Sigmoid colon (tissue), 7 donors: ENCODE data around the gene MSH2. TPM values are rescaled to one million over a fixed set of nuclear protein-coding genes. Genes with fewer than 3 reads are reported as not detected.

ENCODE experiments used
- DNase-seq: peaks from one replicate; pipeline ENCODE4 v3.0.0-alpha.2; 2019
- H3K27ac ChIP-seq, 4 donors: fragments of 200-600 bp; sonication (generic); one replicate each; pipeline ENCODE4 v1.5.1; 2016 to 2019; ENCODE audit warnings: mild to moderate bottlenecking in 1 of 4
- H3K27me3 ChIP-seq, 3 donors: fragments of 200-600 bp; sonication (generic); one replicate each; pipeline ENCODE4 v1.5.1; 2019; ENCODE audit warnings: mild to moderate bottlenecking in 1 of 3
- H3K36me3 ChIP-seq, 4 donors: fragments of 200-600 bp; sonication (generic); one replicate each; pipeline ENCODE4 v1.5.1; 2016 to 2019
- H3K4me1 ChIP-seq, 4 donors: fragments of 200-600 bp; sonication (generic); one replicate each; pipeline ENCODE4 v1.5.1; 2017 to 2019
- H3K4me3 ChIP-seq, 4 donors: fragments of 200-600 bp; sonication (generic); one replicate each; pipeline ENCODE4 v1.5.1; 2017 to 2019; ENCODE audit warnings: mild to moderate bottlenecking in 2 of 4, moderate library complexity in 1 of 4
- H3K9me3 ChIP-seq, 4 donors: fragments of 200-600 bp in 3 of 4; sonication (generic) in 3 of 4; one replicate each; pipeline versions ENCODE4 v1.5.1 to v1.6.1; 2013 to 2019
- EP300 ChIP-seq, 4 donors: sonication (generic); formaldehyde crosslinking; IDR thresholded peaks; one replicate each; pipeline ENCODE4 v1.6.1; 2017; ENCODE audit warnings: antibody characterized with exemption in 4 of 4
- POLR2A ChIP-seq, 2 donors: fragments of 450-650 bp; IDR thresholded peaks; one replicate each; pipeline ENCODE4 v1.6.1; 2016; ENCODE audit warnings: antibody characterized with exemption in 2 of 2, mild to moderate bottlenecking in 2 of 2, moderate library complexity in 2 of 2
- POLR2AphosphoS5 ChIP-seq, 4 donors: sonication (generic); formaldehyde crosslinking; IDR thresholded peaks; one replicate each; pipeline ENCODE4 v1.6.1; 2017; ENCODE audit warnings: antibody characterized with exemption in 4 of 4
- WGBS, 2 donors: extraction: QIAGEN DNeasy Blood & Tissue Kit; methylation state at CpG; one replicate each; pipeline ENCODE4 v1.1.7; 2013; 5-methylcytosine and 5-hydroxymethylcytosine counted together
- intact Hi-C: fragments of 100-400 bp; cut with DNase I; formaldehyde crosslinking; loops from one replicate; pipeline ENCODE4 v1.15.1; 2023
- polyA plus RNA-seq, 3 donors: library from polyadenylated mRNA; stranded (reverse); fragments of 200-250 nt; gene quantifications; one replicate each; pipeline ENCODE4 v1.2.3, GENCODE V29; 2013
- total RNA-seq, 4 donors: library from RNA; depleted of rRNA; stranded (reverse); fragments of >200 nt; gene quantifications; one replicate each; pipeline ENCODE4 v1.1.0, GENCODE V29; 2016
- TF ChIP-seq, protein P1 (sequence below), 4 experiments: fragments of 450-650 bp in 3 of 4; fragments of 200-600 bp in 1 of 4; IDR thresholded peaks; one replicate each; pipeline ENCODE4 v1.5.1; 2016 to 2019; ENCODE audit warnings: antibody characterized with exemption in 4 of 4, mild to moderate bottlenecking in 3 of 4, moderate library complexity in 2 of 4
- donor health status: healthy with polysubstance abuse.
- donor health status: Bipolar disorder and iron deficiency.
- donor health status: healthy.

Gene MSH2
- total and polyA plus RNA-seq, 7 donors = 7.2 to 13.9 (median 9.4) TPM

DNA sequence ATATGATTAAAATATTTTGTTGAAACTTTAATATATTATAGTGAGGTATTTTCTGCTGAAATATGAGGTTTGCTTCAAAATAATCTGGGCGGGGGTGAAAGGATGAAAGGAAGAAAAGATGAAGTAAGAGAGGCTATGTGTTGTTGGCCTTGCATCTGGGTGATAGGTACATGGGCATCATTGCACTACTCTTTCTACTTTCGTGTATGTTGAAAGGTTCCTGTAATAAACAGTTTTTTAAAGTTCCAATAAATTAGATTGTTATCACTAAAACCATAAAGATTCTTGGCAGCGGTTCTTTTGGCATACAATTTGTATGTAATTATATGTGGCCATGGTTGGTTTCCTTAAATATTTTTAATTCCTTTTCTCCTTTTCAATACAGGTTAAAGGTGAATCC lies 23.6 kb upstream of the MSH2 start:
- 20 to 65% methylated on average over 3 of the region's 3 CpGs for WGBS, 2 donors
- Histone ChIP-seq H3K4me3 (no peak overlapping the region), H3K36me3 (no peaks in the 10 kb centered on the region), H3K4me1 (no peaks in the 10 kb centered on the region), H3K9me3 (no peaks in the 10 kb centered on the region), H3K27me3 (no peaks in the 10 kb centered on the region), H3K27ac (no peak overlapping the region)
- no peak for TF ChIP-seq POLR2AphosphoS5 (IDR thresholded peaks at IDR 0.05)
- intact Hi-C loops = no loop called here
- no peak for DNase-seq

DNA sequence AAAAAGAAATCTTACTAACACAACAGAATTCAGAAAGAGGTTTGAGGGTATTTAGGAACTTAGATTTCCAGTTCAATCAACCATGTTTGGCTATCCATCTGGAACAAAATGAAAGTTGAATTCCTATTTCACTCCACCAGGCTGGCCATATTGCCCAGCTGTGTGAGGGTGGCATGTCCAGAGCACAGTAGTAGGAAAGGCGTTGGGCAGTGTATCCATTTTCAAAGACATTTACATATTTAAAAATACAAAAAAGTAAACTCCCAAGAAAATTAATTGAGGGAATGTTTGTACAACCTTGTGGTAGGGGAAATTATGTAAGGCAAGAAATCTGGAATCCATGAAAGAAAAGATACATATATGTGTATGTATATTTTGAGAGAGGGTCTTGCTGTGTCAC lies 21.5 kb upstream of the MSH2 start:
- 42 to 81% methylated on average over 1 of the region's 1 CpG for WGBS, 2 donors
- intact Hi-C loops = no loop called here
- DNase-seq = no peak
- TF ChIP-seq EP300 (IDR thresholded peaks at IDR 0.05) = no peak
- TF ChIP-seq, protein P1, sequence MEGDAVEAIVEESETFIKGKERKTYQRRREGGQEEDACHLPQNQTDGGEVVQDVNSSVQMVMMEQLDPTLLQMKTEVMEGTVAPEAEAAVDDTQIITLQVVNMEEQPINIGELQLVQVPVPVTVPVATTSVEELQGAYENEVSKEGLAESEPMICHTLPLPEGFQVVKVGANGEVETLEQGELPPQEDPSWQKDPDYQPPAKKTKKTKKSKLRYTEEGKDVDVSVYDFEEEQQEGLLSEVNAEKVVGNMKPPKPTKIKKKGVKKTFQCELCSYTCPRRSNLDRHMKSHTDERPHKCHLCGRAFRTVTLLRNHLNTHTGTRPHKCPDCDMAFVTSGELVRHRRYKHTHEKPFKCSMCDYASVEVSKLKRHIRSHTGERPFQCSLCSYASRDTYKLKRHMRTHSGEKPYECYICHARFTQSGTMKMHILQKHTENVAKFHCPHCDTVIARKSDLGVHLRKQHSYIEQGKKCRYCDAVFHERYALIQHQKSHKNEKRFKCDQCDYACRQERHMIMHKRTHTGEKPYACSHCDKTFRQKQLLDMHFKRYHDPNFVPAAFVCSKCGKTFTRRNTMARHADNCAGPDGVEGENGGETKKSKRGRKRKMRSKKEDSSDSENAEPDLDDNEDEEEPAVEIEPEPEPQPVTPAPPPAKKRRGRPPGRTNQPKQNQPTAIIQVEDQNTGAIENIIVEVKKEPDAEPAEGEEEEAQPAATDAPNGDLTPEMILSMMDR (IDR thresholded peaks at IDR 0.05) = no peak
- no peak for TF ChIP-seq POLR2A (IDR thresholded peaks at IDR 0.05)
- no peak for TF ChIP-seq POLR2AphosphoS5 (IDR thresholded peaks at IDR 0.05)
- Histone ChIP-seq H3K9me3 (no peaks in the 10 kb centered on the region), H3K36me3 (no peaks in the 10 kb centered on the region), H3K27me3 (no peaks in the 10 kb centered on the region), H3K4me3 (no peak overlapping the region), H3K4me1 (no peaks in the 10 kb centered on the region), H3K27ac (no peak overlapping the region)

DNA sequence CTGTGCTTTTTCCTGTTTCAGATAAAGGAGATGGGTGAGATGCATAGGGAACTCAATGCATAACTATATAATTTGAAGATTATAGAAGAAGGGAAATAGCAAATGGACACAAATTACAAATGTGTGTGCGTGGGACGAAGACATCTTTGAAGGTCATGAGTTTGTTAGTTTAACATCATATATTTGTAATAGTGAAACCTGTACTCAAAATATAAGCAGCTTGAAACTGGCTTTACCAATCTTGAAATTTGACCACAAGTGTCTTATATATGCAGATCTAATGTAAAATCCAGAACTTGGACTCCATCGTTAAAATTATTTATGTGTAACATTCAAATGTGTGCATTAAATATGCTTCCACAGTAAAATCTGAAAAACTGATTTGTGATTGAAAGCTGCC lies 16.4 kb upstream of the MSH2 start:
- H3K9me3 ChIP-seq = no peaks in the 10 kb centered on the region
- WGBS, 2 donors = 68 to 80% methylated on average over 3 of the region's 3 CpGs
- no peaks in the 10 kb centered on the region for H3K27me3 ChIP-seq
- no peak overlapping the region for H3K27ac ChIP-seq
- intact Hi-C loops = no loop called here
- no peak overlapping the region for H3K4me3 ChIP-seq
- TF ChIP-seq, protein P1 (IDR thresholded peaks at IDR 0.05) = no peak
- no peak for TF ChIP-seq POLR2AphosphoS5 (IDR thresholded peaks at IDR 0.05)
- no peak for TF ChIP-seq POLR2A (IDR thresholded peaks at IDR 0.05)
- TF ChIP-seq EP300 (IDR thresholded peaks at IDR 0.05) = no peak
- no peaks in the 10 kb centered on the region for H3K4me1 ChIP-seq
- H3K36me3 ChIP-seq = no peaks in the 10 kb centered on the region
- no peak for DNase-seq

DNA sequence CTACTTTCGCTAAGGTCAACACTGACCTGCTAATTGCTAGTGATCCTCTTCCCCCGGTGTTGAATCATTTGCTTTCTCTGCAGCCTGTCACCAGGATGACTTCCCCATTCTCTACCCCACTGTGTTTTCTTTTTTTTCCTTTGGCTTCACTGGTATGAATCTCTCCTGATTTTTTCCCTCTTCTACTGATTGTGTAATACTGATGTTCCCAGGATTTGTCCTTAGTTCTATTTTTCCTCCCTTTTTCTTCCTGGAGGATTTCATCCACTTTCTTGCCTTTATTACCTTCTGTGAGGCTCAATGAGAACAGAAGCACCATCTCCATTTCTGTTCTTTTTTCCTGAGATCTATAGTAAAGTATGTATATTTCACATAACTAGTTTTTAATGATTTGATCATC lies 14.1 kb upstream of the MSH2 start:
- Histone ChIP-seq H3K27ac (no peak overlapping the region), H3K27me3 (no peaks in the 10 kb centered on the region), H3K4me3 (no peak overlapping the region), H3K4me1 (no peaks in the 10 kb centered on the region), H3K9me3 (no peaks in the 10 kb centered on the region), H3K36me3 (no peaks in the 10 kb centered on the region)
- no peak for DNase-seq
- TF ChIP-seq POLR2A (IDR thresholded peaks at IDR 0.05) = no peak
- no peak for TF ChIP-seq POLR2AphosphoS5 (IDR thresholded peaks at IDR 0.05)
- TF ChIP-seq EP300 (IDR thresholded peaks at IDR 0.05) = no peak
- TF ChIP-seq, protein P1 (IDR thresholded peaks at IDR 0.05) = no peak
- WGBS, 2 donors = 59 to 66% methylated on average over 2 of the region's 2 CpGs
- intact Hi-C loops = loop anchor here (1.0 kb wide), 1 partner anchor 54 kb away; no protein-coding TSS in a partner anchor

DNA sequence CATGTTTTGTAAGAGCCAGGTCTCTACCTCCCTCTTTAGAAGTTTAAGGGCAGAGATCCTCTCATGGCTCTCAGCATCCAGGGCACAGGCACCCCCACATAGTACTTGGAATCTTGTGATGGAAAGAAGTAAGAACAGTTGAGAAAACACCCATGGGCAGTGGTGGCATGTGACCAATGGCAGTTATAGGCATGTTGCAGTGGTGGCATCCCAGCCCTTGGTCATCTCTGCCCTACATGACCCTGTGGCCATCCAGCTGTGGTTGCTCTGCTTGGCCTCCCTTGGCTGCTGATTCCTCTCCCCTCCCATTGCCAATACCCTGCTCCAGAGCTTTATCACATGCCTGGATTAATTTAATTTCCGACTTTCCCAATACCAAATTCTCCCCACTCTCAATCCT lies 13.3 kb upstream of the MSH2 start:
- intact Hi-C loops = no loop called here
- no peak for TF ChIP-seq POLR2AphosphoS5 (IDR thresholded peaks at IDR 0.05)
- Histone ChIP-seq H3K27me3 (no peaks in the 10 kb centered on the region), H3K36me3 (no peaks in the 10 kb centered on the region), H3K4me1 (no peaks in the 10 kb centered on the region), H3K27ac (no peak overlapping the region), H3K4me3 (no peak overlapping the region), H3K9me3 (no peaks in the 10 kb centered on the region)
- WGBS, 2 donors = 82 to 89% methylated on average over 1 of the region's 1 CpG
- no peak for DNase-seq
